ENCODE measurements around the gene SOX1.

The SOX1 gene

GRCh38 chr13:112067116-112067741, at the start of gene SOX1:
TSS of gene SOX1 (plus strand) at chr13:112067149. CDS start at chr13:112067659, 510 bp downstream.
- DNase-seq, result peak; percentile 56

GRCh38 chr13:112024577-112024976, 42.4 kb upstream of the SOX1 start:
- DNase-seq, result no peak

- no peak for DNase-seq
These were observed 39.7 kb upstream of the SOX1 start for GRCh38 chr13:112027250-112027649.

GRCh38 chr13:112028481-112028880, 38.5 kb upstream of the SOX1 start:
- no peak for DNase-seq

- no peak for DNase-seq
These were observed 37.8 kb upstream of the SOX1 start for GRCh38 chr13:112029143-112029542.

- peak; percentile 26 for DNase-seq
These were observed 34.6 kb upstream of the SOX1 start for GRCh38 chr13:112032186-112032993.

- peak; percentile 4 for DNase-seq
These were observed 32.7 kb upstream of the SOX1 start for GRCh38 chr13:112034231-112034630.

- DNase-seq, result no peak
These were observed 32.1 kb upstream of the SOX1 start for GRCh38 chr13:112034846-112035245.

GRCh38 chr13:112042496-112042895, 24.5 kb upstream of the SOX1 start:
- no peak for DNase-seq

- peak; percentile 33 for DNase-seq
These were observed 14.7 kb upstream of the SOX1 start for GRCh38 chr13:112052213-112052612.

- peak; percentile 20 for DNase-seq
These were observed 13.7 kb upstream of the SOX1 start for GRCh38 chr13:112053167-112053743.

GRCh38 chr13:112053744-112054615, 13.0 kb upstream of the SOX1 start:
- DNase-seq, result peak; percentile 53

GRCh38 chr13:112054616-112055015, 12.3 kb upstream of the SOX1 start:
- DNase-seq, result peak; percentile 53

- DNase-seq, result peak; percentile 49
These were observed 11.7 kb upstream of the SOX1 start for GRCh38 chr13:112055036-112055914.

- no peak for DNase-seq
These were observed 11.1 kb upstream of the SOX1 start for GRCh38 chr13:112055915-112056269.

GRCh38 chr13:112056284-112056727, 10.6 kb upstream of the SOX1 start:
- DNase-seq, result peak; percentile 82

GRCh38 chr13:112056739-112057438, 10.1 kb upstream of the SOX1 start:
- DNase-seq, result peak; percentile 89

GRCh38 chr13:112057439-112057735, 9.6 kb upstream of the SOX1 start:
- no peak for DNase-seq

- peak; percentile 67 for DNase-seq
These were observed 9.0 kb upstream of the SOX1 start for GRCh38 chr13:112057736-112058518.

- DNase-seq, result peak; percentile 68
These were observed 8.5 kb upstream of the SOX1 start for GRCh38 chr13:112058519-112058873.

GRCh38 chr13:112058941-112059340, 8.0 kb upstream of the SOX1 start:
- peak; percentile 64 for DNase-seq

Data from NCI-H345 (cell line).